Stimulated activated CD8-positive, alpha-beta memory T cell treated with anti-CD3 and anti-CD28 coated beads, Interleukin-4, amount 100 ng/mL, for 24 hours (primary cell): Measurements from ENCODE around the gene PSMB7.

Experiments used
- DNase-seq: peaks from one replicate; pipeline ENCODE4 v3.0.0-alpha.2; 2020; ENCODE audit warnings: low read depth

PSMB7 gene

DNA sequence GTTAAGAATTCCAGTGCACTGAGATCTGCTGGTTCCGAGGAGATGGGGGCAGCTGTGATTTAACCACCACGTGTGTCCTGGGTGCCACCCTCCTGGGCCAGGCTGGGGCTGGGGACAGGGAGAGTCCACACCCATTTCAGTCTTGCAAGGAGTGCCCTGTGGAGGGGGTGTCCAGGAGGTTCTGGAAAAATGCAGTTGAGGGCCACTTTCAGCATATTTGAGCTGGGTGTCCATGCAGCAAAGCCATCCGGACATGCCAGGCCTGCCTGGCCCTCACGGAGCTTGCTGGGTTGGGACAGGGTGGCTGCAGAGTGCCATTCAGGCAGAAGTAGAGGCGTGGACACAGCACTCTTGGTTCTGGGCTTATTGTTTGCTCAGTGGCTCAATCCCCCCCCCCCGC lies 89.4 kb downstream of the PSMB7 start:
- DNase-seq: no peak

- no peak for DNase-seq
Observed at GRCh38 chr9:124323904-124324303, 91.3 kb downstream of the PSMB7 start.

- DNase-seq: no peak
Observed at GRCh38 chr9:124322618-124323432, 92.4 kb downstream of the PSMB7 start.

DNA sequence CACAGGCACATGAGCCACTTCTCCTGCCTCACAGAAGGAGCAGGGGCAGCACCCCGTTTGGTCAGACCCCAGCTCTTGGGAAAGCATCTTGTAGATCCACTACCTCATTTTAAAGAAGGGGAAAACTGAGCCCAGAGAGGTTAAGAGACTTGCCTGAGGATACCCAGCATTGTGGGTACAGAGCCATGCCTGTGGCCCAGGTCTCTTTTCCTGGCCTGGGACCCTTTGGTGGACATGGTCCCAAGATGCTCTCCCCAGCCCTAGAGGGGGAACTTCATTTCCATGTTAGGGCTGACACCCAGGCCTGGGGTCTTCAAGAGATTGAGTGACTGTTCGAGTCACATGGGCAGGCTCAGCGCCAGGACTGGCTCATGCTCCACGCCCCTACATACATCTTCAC lies 93.3 kb downstream of the PSMB7 start:
- no peak for DNase-seq

DNA sequence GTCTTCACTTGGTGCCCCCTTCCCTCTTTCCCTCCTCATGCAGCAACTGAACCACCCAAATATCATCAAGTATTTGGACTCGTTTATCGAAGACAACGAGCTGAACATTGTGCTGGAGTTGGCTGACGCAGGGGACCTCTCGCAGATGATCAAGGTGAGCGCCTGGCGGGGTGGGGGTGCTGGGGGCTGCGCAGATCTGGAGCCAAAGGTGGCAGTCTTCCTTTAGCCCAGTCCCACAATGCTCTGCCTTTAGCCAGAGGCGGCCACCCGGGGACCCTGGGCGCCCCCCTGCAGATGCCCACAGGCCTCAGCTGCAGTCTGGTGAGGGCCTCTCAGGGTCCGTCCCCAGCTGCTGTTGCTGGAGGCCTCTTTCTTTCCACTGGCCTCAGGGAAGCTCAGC lies 93.8 kb downstream of the PSMB7 start:
- DNase-seq: no peak

- peak; percentile 17 for DNase-seq
Observed at GRCh38 chr9:124320062-124320973, 94.9 kb downstream of the PSMB7 start.

GRCh38 chr9:124315882-124316281 lies 99.4 kb downstream of the PSMB7 start:
- no peak for DNase-seq

GRCh38 chr9:124313940-124314339 lies 101.3 kb downstream of the PSMB7 start:
- DNase-seq: no peak

DNA sequence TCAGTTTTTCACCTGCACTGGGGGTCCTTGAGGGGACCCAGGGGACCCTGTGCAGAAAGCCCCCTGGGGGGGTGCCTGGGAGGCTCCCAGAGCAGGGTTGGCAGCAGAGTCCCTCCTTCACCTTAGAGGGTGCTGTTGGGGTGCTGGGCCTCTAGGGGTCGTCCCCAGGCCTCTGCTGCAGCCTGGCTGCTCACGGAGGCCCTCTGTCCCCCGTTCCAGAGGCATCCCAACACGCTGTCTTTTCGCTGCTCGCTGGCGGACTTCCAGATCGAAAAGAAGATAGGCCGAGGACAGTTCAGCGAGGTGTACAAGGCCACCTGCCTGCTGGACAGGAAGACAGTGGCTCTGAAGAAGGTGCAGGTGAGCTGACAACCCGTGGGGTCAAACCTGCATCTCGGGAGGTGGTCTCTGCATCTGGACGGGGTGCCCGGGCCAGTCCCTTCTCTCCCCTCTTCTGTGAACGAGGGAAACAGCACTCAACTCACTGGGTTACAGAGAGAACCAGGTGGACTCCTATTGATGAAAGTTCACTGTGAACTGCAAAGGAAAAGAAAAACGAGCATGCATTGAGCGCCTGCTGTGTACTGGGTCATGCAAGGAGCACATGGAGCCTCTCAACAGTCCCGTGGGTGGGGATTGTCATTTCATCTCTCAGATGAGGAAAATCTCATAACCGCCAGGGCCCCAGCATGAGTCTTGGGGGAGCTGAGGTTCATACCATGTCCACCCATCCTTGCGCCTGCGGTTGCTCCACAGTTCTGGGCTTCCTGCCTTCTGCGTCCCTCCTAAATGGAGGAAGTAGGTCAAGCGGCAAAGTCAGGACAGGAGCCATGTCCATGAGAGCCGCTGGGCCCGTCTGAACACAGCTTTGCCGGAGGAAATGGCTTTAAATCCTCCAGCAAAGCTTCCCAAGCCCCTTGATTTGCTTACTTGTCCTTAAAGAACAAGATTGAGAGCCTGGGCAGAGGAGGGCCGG lies 102.7 kb downstream of the PSMB7 start:
- no peak for DNase-seq

DNA sequence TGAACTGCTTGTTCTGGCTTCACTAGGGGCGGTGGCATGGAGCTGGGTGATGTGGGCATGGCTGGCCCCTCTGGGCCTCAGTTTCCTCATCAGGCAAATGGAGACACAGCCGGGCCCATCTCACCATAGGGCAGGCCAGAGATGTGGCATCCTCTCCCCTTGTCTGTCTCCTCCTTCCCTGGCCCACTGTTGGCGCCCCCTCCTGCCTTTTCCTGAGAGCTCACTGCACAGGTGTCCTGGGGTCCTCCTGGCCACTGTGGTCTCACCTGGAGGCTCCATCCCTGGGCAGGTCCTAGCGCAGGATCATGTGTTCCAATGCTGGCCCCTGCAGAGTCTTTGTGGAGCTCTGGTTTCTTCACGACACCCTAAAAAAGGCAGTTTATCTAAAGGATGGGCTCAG lies 104.0 kb downstream of the PSMB7 start:
- no peak for DNase-seq

DNA sequence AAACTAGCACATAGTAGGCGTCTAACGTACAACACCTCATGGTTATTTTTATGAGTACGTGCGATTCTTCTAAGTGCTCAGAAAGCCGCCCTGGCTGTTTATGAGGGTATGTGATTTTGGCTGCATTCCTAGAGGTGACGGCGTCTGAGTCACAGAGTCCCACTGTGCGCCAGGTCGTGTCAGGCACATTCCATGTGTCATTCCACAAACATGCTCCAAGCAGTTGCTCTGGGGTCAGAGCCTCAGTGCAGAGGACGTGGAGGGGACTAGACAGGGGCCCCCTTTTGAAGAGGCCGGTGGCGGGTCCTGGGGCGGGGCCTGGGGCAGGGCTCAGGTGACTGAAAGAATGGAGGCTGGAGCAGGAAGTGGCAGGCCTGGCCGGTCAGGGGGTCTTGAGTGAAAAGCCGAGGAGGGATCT lies 105.6 kb downstream of the PSMB7 start:
- no peak for DNase-seq

DNA sequence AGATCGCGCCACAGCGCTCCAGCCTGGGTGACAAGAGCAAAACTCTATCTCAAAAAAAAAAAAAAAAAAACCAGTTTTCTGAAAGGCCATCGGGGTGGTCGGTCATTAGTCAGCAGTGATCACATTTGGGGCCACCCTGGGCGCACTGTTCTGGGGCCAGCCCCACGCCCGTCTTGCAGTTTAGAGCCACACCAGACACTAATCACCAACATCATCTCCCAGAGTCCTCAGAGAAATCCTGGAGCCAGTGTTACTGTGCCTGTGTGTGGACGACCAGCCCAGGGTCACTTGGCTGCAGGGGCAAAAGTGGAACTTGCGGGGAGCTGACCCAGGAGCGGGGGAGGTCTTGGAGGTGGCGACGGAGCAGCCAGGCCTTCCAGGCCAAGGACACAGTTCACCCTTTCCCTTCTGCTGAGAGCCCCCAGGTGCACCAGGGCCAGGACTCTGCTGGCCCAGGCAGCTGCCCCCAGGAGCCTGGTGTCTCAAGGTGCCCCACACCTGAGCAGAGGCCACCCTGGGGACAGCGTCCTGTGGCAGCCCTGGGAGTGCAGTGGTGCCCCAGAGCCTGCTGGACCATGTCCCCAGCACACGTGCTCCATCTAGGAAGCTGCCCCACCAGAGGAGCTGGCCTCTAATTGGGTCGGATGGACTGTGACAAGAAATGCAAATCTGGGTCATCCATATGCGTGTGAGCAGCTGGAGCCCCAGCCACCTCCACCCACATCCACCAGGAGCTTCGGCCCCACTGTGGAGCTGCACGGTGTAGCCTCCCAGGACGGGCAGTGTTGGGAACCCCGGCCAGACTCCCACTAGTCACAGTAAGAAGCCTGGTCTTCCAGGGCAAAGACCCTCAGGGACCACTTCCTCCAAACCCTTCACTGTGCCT lies 106.4 kb downstream of the PSMB7 start:
- no peak for DNase-seq

DNA sequence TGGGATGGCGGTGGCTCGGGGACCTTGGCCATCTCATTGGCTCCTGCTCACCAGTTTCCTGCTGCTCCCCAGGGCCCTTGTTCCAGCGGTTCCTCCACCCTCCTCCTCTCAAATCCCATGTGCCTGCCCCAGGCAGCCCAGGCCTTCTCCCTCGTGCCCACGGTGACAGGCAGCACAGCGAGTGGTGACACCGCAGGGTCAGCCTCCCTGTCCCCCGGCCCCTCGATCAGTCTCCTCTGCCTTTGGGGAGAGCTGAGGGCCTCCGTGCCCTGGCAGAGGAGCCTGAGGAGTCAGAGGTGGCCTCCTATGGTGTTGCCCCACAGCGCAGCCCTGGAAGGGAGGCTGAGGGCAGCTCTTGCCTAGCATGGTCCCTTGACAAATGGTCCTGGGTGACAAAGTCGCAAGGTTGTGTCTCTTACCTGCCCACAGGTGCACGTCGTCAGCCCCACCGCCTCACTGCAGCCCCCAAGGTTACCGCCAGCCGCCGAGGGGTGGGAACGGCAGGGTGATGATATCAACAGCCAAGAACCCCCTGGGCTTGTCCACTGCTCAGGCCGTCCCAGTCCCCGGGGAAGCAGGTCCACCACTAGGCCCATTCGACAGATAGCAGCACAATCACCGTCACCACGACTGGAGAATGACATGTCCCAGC lies 107.7 kb downstream of the PSMB7 start:
- no peak for DNase-seq

- DNase-seq: no peak
Observed at GRCh38 chr9:124306098-124306735, 109.0 kb downstream of the PSMB7 start.

- DNase-seq: no peak
Observed at GRCh38 chr9:124304285-124304684, 111.0 kb downstream of the PSMB7 start.

- no peak for DNase-seq
Observed at GRCh38 chr9:124303762-124304161, 111.5 kb downstream of the PSMB7 start.
